ENCODE measurements around the gene SHISA5.
"Not testable (repeated sequence)": the region's sequence is repeated elsewhere in the genome, so short reads cannot be mapped to it uniquely, and the experiment has no call there.

Gene SHISA5

GRCh38 chr3:48504051-48504946 lies at the start of gene SHISA5:
SHISA5 (minus strand) TSS chr3:48504174; CDS start chr3:48504094, 80 bp downstream.
- Mint-ChIP-seq H3K4me3 (peak within 1 kb of the TSS; percentile 78), H3K4me1 (ENCODE audit: low read depth) (peaks cover 50% of the 10 kb centered on the region), H3K36me3 (ENCODE audit: low read depth) (peaks cover 19% of the 10 kb centered on the region), H3K27me3 (ENCODE audit: low read depth) (no peaks in the 10 kb centered on the region), H3K27ac (peak within 1 kb of the TSS; percentile 72), H3K9me3 (no peaks in the 10 kb centered on the region)

GRCh38 chr3:48553361-48553760 lies 49.4 kb upstream of the SHISA5 start:
- H3K9me3 Mint-ChIP-seq, result no peaks in the 10 kb centered on the region
- H3K27me3 Mint-ChIP-seq (ENCODE audit: low read depth), result no peaks in the 10 kb centered on the region
- peaks cover 20% of the 10 kb centered on the region for H3K36me3 Mint-ChIP-seq (ENCODE audit: low read depth)
- no peak overlapping the region for H3K27ac Mint-ChIP-seq
- H3K4me1 Mint-ChIP-seq (ENCODE audit: low read depth), result peaks cover 34% of the 10 kb centered on the region
- no peak overlapping the region for H3K4me3 Mint-ChIP-seq

- peaks cover 31% of the 10 kb centered on the region for H3K4me1 Mint-ChIP-seq (ENCODE audit: low read depth)
- H3K27ac Mint-ChIP-seq, result no peak overlapping the region
- no peaks in the 10 kb centered on the region for H3K27me3 Mint-ChIP-seq (ENCODE audit: low read depth)
- no peak overlapping the region for H3K4me3 Mint-ChIP-seq
- H3K9me3 Mint-ChIP-seq, result no peaks in the 10 kb centered on the region
- H3K36me3 Mint-ChIP-seq (ENCODE audit: low read depth), result peaks cover 20% of the 10 kb centered on the region
These were observed 48.4 kb upstream of the SHISA5 start for GRCh38 chr3:48552111-48552951.

- Mint-ChIP-seq H3K36me3 (ENCODE audit: low read depth) (peaks cover 24% of the 10 kb centered on the region), H3K4me1 (ENCODE audit: low read depth) (peaks cover 31% of the 10 kb centered on the region)
- not testable (repeated sequence) for H3K9me3 Mint-ChIP-seq; H3K4me3 Mint-ChIP-seq; H3K27ac Mint-ChIP-seq; H3K27me3 Mint-ChIP-seq (ENCODE audit: low read depth)
These were observed 47.7 kb upstream of the SHISA5 start for GRCh38 chr3:48551651-48552050.

GRCh38 chr3:48548729-48549705 lies 45.0 kb upstream of the SHISA5 start:
- Mint-ChIP-seq H3K27me3 (ENCODE audit: low read depth) (no peaks in the 10 kb centered on the region), H3K4me1 (ENCODE audit: low read depth) (peaks cover 11% of the 10 kb centered on the region), H3K4me3 (no peak overlapping the region), H3K36me3 (ENCODE audit: low read depth) (peaks cover 23% of the 10 kb centered on the region), H3K9me3 (no peaks in the 10 kb centered on the region), H3K27ac (no peak overlapping the region)

- H3K27me3 Mint-ChIP-seq (ENCODE audit: low read depth), result no peaks in the 10 kb centered on the region
- H3K27ac Mint-ChIP-seq, result no peak overlapping the region
- peaks cover 23% of the 10 kb centered on the region for H3K36me3 Mint-ChIP-seq (ENCODE audit: low read depth)
- no peaks in the 10 kb centered on the region for H3K9me3 Mint-ChIP-seq
- peaks cover 6% of the 10 kb centered on the region for H3K4me1 Mint-ChIP-seq (ENCODE audit: low read depth)
- no peak overlapping the region for H3K4me3 Mint-ChIP-seq
These were observed 44.2 kb upstream of the SHISA5 start for GRCh38 chr3:48548126-48548525.

- Mint-ChIP-seq H3K4me1 (ENCODE audit: low read depth) (peaks cover 4% of the 10 kb centered on the region), H3K9me3 (no peaks in the 10 kb centered on the region), H3K4me3 (no peak overlapping the region), H3K27ac (no peak overlapping the region), H3K27me3 (ENCODE audit: low read depth) (no peaks in the 10 kb centered on the region), H3K36me3 (ENCODE audit: low read depth) (peaks cover 19% of the 10 kb centered on the region)
These were observed 42.3 kb upstream of the SHISA5 start for GRCh38 chr3:48546203-48546829.

- peaks cover 4% of the 10 kb centered on the region for H3K4me1 Mint-ChIP-seq (ENCODE audit: low read depth)
- H3K27me3 Mint-ChIP-seq (ENCODE audit: low read depth), result no peaks in the 10 kb centered on the region
- peaks cover 24% of the 10 kb centered on the region for H3K36me3 Mint-ChIP-seq (ENCODE audit: low read depth)
- no peak overlapping the region for H3K4me3 Mint-ChIP-seq
- H3K9me3 Mint-ChIP-seq, result no peaks in the 10 kb centered on the region
- no peak overlapping the region for H3K27ac Mint-ChIP-seq
These were observed 40.2 kb upstream of the SHISA5 start for GRCh38 chr3:48544141-48544540.

GRCh38 chr3:48543271-48543866 lies 39.4 kb upstream of the SHISA5 start:
- H3K27ac Mint-ChIP-seq, result no peak overlapping the region
- H3K4me3 Mint-ChIP-seq, result no peak overlapping the region
- no peaks in the 10 kb centered on the region for H3K9me3 Mint-ChIP-seq
- peaks cover 22% of the 10 kb centered on the region for H3K36me3 Mint-ChIP-seq (ENCODE audit: low read depth)
- peaks cover 3% of the 10 kb centered on the region for H3K4me1 Mint-ChIP-seq (ENCODE audit: low read depth)
- no peaks in the 10 kb centered on the region for H3K27me3 Mint-ChIP-seq (ENCODE audit: low read depth)

- Mint-ChIP-seq H3K9me3 (no peaks in the 10 kb centered on the region), H3K36me3 (ENCODE audit: low read depth) (peaks cover 44% of the 10 kb centered on the region), H3K4me1 (ENCODE audit: low read depth) (peaks cover 6% of the 10 kb centered on the region), H3K27me3 (ENCODE audit: low read depth) (no peaks in the 10 kb centered on the region), H3K27ac (no peak overlapping the region), H3K4me3 (no peak overlapping the region)
These were observed 34.5 kb upstream of the SHISA5 start for GRCh38 chr3:48538451-48538850.

- Mint-ChIP-seq H3K9me3 (no peaks in the 10 kb centered on the region), H3K27ac (no peak overlapping the region), H3K4me1 (ENCODE audit: low read depth) (peaks cover 7% of the 10 kb centered on the region), H3K27me3 (ENCODE audit: low read depth) (no peaks in the 10 kb centered on the region), H3K36me3 (ENCODE audit: low read depth) (peaks cover 44% of the 10 kb centered on the region), H3K4me3 (no peak overlapping the region)
These were observed 32.8 kb upstream of the SHISA5 start for GRCh38 chr3:48536785-48537184.

- Mint-ChIP-seq H3K9me3 (no peaks in the 10 kb centered on the region), H3K4me3 (no peak overlapping the region), H3K4me1 (ENCODE audit: low read depth) (peaks cover 7% of the 10 kb centered on the region), H3K27me3 (ENCODE audit: low read depth) (no peaks in the 10 kb centered on the region), H3K36me3 (ENCODE audit: low read depth) (peaks cover 47% of the 10 kb centered on the region), H3K27ac (no peak overlapping the region)
These were observed 32.1 kb upstream of the SHISA5 start for GRCh38 chr3:48536116-48536515.

GRCh38 chr3:48535578-48535977 lies 31.6 kb upstream of the SHISA5 start:
- Mint-ChIP-seq H3K27me3 (ENCODE audit: low read depth) (no peaks in the 10 kb centered on the region), H3K4me3 (no peak overlapping the region), H3K9me3 (no peaks in the 10 kb centered on the region), H3K4me1 (ENCODE audit: low read depth) (peaks cover 7% of the 10 kb centered on the region), H3K27ac (no peak overlapping the region), H3K36me3 (ENCODE audit: low read depth) (peaks cover 47% of the 10 kb centered on the region)

Data from T-helper 1 cell treated with Interleukin-12 subunit alpha and Interleukin-12 subunit beta and Interleukin-4 antibody, amounts not matched to agents 30 μg/mL and 1 μg/mL, for 36 hours (primary cell).